GM18870 (cell line): ENCODE measurements around the gene RAD51B.

Experiments
- ATAC-seq: cut with Tn5 transposase; IDR thresholded peaks from one replicate; pipeline ENCODE4 v1.9.1; 2021; ENCODE audit warnings: moderate library complexity; ENCODE audit not compliant: unreplicated experiment

RAD51B gene

DNA sequence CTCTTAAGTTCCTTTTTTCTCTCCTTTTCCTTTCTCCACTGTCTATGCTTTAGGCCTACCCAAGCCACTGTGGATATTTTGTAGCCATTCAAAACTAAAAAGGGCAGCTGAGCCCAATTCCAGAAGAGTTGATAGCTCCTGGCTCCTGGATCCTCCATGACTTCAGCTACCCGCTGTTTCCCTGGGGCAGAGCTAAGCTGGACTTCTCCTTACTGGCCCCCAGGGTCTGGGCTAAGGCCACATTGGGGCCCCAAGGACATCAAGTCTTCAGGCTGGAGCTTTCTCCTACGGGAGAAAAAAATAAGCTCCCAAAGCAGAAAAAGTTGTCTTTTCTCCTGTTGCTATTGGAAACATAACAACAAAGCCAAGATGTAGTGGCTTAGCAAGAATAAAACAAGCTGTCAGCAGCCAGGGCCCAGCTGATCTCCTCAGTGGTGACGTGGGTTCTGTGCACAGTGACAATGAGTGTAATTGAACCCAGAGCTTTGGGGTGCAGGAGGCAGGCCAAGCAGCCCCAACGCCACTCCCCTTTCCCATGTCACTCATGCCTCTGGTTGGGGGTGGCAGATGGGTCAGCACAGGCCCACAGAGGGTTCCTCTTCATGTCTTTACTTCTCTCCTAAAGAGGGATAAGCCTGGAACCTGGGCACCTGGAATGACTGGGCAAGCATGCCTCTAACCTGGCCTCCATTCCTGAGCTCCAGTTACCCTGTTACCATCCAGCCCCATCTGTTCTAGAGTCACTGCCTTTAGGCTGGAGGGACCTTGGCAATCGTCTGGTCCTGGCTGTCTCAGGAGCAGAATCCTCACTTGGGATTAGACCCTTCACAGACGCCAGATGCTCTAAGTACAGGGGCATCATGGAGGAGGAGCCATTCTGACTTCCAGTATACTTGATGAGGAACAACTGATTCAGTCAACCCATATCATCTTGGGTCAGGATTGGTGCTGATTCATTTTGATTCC, 802.1 kb downstream of the RAD51B start:
- no peak for ATAC-seq

DNA sequence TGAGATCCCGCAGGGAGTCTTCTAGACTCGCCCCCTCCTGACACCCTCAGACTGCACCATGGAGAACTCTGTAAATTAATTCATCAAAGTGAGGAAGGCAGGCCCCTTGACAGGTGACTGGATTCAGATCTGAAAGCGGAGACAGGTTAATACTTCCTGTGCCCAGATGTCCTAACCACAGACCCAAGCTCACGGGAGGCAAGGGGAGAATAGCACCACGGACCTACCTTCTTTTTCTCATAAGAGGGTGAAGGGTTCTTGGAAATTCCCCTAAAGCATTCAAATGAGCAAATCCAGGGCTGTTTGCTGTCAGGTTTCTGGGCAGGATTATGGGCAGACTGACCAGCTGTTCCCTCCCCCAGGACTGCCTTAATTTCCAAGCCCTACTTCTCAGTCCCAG, 803.3 kb downstream of the RAD51B start:
- ATAC-seq = no peak

DNA sequence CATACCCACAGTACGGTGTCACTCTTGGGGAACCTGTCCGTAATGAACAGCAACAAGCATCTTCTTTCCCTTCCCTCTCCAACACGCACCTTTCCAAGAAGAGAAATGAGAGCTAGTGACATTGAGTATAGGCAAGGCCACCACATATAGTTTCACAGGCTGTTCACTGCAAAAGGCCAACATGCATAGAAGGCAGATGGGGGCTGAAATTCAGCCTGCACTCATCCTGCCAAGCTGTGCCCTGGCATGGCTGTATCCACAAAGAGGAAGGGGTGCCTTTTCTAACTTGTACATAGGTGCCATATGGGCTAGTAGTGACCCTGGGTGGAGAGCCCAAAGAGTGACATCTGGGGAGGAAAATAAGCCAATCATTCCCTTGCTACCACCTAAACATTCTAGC, 803.7 kb downstream of the RAD51B start:
- ATAC-seq = no peak

DNA sequence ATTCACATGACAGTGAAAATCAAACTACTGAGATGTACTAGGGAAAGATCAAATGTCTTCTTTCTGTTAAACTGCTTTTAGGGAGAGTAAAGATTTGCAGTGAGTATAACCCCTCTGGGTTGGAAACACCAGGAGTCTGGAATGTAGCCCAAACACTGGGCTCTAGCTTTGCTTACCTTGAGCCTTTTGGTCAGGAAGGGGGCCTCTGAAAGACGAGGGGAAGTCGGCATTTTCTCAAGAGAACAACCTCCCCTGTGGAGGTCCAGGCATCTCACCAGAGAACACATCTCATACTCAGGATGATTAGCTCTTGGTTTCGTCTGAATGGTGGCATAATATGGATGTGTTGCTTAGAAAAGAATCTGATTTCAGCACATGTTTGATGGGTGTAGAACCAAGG, 804.2 kb downstream of the RAD51B start:
- ATAC-seq = no peak

DNA sequence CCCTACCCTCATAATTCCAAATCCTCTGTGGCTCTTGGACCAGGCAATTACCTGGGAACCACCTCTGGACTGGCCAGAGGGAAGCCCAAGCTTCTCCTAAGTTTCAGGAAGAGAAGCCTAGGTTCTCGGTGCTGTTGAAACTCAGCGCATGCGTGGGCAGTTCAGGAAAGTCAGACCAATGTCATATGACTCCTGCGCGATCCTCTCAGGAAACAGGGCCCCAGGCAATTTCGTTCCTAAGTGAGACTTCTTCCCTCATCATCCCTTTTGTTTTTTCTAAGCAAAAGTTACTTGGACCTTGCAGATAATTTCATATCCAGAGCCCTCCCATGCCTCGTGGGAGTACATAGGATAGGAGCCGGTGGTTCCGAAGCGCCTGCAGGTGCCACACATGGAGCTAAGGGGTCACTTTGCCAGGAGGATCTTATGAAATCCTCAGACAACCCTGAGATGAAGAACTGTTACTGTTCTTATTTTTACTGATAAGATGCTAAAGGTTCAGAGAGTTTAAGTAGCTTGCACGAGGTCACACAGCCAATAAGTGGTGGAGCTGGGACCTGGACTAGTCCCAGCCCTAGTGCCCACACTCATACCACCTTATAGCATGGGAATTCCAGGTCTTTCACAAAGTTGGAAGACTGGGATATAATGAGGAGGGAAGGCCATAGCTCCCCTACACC, 805.1 kb downstream of the RAD51B start:
- ATAC-seq = no peak

DNA sequence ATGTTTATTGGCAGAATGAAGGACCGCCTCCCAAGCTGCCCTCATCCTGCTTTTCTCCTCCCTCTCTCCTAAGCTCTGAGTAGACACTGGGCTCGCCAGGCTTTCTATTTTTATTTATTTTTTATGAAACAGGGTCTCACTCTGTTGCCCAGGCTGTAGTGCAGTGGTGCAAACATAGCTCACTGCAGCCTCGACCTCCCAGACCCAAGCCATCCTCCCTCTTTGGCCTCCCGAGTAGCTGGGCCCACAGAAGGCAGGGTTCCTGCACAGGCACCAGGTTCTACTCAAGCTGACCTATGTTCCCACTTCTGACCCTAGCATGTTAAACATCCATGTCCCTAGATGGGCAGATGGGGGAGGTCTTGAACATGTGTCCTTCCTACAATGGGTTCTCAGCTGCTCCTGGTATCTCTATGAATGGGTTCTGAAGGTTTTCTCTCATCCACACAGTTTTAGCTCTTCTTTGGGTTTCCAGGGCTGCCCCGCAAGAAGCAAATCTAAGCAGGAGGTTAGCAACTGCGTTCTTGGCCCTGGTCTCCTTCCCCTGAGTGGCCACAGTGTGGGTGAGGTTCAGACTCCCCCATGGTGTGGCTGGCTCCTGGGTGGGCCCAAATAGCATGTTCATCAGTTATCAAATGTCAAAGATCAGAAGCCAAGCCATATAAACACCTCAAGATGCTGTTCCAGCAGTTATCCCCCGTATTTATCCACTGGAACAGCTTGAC, 805.9 kb downstream of the RAD51B start:
- no peak for ATAC-seq

DNA sequence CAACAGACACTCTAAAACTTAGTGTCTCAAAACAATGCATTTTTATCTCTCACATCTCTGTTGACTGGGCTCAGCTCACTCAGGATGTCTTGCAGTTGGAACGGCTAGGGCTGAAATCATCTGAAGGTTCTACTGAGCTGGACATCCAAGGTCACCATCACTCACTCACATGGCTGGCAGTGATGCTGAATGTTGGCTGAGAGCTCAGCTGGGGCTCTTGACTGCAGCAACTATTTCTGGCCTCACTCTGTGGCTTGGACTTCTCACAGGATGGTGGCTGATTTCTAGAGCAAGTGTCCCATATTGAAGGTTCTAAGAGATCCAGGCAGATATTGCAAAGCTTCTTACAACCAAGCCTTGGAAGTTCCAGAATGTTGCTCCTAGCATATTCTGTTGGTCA, 806.8 kb downstream of the RAD51B start:
- no peak for ATAC-seq

DNA sequence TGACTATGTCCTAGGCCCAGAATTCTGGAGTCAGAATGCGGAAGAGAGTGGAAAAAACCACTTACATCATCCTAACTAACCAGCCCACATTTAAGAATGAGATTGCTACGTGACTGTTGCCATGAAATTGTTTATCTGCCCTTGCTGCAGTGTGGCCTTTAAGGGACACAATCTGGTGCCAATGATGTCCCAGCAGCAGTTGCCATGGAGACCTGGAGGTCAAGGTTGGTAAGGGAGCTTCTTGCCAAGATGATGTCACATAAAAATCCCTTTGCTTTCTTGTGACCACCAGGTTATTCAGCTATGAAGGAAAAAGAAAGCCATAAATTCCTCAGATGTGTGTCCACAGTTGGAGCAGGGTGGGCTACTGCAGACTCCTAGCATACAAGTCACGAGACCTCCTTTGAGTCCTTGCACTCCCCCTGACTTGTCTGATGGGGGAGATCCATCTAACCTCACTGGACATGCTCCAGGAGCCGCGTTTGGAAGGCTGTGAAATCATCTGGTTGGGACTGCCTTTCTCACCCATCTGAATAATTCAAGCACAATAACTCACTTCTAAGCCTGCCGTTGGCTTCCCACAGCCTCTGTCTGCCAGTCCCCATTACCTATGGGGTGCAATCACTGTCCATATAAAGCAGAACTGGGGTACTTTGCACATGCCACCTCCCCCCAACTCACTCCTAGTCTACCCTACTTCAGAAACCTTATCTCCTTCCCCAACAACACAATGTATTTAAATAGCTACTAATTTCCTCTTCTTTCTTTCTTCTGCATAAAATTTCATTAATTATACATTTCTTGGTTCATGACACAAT, 807.7 kb downstream of the RAD51B start:
- ATAC-seq = no peak

DNA sequence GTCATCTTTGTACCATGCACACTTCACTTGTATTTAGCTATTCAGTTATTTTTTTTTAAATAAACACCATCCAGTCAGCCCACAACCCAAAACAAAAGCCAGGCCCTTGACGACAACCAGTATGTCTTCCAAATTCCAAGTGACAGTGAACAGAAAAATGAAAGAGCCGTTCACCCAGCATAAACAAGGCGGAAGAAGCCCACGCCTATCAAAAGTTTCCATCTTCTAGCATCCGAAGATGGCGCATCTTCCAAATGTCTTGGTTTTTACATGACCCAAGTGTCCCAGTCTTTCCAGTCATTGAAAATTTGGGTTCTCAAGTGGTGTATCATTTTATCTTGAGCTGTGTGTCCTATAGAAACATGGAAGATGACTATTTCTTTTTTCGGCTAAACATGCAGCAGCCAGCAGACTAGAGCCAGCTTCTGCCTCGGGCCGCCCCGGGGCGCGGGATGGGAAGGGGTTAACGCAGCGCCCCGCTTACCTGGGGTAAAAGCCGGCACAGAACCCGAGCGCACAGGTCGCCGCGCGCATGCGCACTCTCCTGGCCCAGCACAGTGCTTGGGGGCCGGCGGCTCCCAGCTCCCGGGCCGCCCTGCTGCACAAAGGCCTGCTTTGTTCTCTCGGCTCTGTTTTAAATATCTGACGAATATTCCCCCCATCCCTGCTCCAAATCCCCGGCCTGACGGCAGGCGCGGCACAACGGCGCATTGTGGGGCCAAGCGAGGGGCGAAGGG, 808.5 kb downstream of the RAD51B start:
- ATAC-seq = no peak

DNA sequence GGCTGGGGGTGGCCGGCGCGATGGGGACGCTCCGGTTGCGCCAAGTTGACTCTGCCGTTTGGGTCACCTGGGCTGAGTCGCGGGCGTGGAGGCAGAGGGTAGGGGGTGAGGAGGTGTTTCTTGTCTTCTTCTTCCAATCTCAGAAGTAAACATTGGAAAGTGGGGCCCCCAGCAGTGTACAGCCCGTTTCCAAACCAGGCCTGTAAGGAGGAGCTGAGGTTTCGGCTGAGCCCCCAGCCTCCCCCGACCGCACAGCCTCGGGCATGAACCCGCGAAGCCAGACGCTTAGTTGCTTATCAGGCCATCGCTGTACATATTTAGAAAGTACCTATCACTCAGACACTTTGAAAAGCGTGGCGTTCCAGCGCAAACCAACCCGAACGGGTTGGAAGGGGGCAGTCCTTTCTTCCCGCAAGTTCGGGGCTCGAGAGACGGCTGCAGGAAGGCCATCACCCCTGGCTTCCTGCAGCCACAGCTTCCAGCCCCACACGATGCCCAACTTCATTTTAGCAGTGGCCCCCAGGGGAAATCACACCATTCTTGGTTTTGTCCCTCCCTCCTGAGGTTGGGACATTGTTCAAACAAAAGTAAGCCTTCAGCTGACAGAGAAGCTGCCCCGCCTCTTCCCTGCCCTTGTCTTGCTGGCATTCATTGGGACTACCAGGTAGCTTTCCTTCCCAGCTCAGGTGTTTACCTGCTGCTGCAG, 809.2 kb downstream of the RAD51B start:
- no peak for ATAC-seq

DNA sequence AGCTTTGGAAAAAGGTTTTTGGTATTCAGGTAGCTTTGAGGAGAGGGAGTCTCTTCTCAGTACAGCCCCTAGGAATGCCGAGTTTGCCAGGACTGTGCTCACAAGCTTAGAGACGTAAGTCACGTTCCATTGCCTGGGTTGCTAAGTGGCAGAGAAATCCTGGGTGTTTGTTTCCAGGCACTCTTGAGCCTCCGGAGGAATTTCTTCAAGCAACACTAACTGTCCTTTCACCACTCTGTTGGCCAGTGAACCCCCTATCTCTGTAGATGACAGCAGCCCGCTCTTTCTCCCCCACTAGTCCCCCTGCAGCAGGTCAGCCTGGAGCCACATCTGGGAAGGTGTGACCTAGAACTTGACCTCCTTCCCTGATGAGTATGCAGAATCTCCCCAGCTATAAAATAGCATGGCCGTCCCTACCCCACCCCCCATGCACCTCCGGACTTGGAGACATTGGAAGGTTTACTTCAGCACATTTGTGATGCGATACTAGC, 810.5 kb downstream of the RAD51B start:
- ATAC-seq = no peak

DNA sequence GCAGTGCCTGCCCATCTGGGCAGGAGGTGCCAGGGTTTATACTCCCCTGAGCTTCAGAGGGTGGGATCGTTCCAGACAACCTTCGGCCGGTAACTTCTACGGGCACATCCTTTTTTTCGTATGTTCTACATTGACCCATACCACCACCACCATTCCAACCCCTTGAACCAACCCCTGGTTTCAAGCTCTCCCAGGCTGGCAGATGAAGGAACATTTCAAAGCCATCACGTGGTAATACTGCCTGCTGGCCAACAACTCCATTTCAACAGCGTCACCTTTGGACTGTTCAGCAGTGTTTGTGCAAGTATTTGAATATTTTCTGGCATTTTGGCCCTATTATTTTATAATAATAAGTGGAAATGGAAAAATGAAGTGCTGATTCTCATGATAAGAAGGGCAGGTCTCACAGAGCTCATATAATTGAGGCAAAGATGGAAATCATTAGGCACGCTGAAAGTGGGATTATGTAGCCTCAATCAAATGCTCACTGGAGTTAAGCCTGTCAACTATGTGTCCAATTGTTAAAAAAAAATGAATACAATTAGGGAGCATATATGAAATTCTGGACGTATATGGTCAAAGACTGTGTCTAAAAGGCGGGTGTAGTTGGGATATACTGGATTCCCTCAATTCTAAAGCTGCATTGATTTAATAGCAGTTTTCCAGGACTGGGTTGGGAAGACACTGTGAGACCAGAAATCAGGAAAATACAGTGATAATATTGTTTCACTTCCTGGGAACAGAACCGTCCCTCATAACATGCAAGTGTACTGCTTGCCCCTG, 811.2 kb downstream of the RAD51B start:
- ATAC-seq = no peak

DNA sequence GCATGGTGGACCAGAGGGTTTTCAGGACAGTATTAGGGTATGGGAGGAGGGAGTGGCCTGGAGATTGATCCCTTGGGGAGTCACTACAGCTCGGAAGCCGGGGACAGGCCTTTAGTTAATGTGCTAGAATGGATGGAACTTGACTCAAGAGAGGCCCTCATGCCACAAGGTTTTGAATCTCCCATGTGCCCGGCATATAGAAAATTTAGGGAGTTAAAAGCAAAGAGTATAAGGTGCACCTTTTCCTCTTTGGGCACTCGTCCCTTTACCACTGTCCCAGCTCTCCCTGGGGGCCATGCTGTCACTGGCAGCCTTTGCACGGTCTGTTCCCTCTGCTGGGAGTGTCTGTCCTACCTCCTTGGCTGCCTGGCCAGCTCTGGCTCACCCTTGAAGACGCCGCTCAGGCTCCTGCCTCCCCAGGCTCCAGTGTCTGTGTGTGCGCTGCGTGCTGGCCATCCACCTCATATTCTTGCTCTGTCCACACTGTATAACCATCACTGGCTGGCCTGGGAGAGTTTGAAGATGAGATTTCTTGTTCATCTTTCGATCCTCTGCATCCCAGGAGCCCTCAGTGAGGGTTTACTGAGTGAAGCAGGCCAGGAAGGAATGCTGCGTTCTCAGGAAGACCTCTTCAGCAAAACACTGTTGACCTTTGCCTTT, 811.9 kb downstream of the RAD51B start:
- no peak for ATAC-seq

DNA sequence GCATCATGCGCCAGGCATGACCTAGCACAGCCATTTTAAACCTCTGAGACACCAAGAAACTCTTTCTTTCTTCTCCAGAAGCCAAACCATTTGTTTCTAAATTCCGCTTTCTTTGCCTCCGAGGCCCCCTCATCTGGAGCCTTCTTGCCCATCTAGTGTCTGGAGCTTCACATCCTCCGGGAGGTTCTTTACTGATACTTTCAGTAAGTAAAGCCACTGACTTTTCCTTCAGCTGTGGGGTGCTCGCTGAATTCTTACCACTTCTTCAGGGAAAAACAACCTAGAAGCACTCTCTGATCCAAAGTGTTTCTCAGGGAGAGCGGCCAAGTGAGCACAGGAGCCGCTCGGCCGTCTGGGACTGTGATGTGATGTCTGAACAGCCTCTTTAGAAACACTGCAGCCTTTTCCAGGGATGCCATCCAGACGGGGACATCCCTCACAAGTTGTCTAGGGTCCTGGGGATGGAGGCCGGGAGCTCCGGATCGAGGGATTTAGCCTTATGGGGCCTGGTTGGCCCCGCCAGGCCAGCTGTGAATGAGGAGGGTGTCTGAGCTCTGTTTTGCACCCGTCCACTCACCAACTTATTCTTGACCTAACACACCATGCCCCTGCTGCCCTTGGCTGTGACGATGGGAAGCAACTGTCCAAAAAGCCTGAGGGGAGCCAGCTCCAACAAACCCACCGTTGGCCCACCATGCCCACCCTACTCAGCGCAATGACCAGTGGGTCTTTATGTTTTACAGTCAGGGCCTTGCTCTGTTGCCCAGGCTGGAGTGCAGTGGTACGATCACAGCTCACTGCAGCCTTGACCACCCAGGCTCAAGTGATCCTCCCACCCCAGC, 812.7 kb downstream of the RAD51B start:
- no peak for ATAC-seq

DNA sequence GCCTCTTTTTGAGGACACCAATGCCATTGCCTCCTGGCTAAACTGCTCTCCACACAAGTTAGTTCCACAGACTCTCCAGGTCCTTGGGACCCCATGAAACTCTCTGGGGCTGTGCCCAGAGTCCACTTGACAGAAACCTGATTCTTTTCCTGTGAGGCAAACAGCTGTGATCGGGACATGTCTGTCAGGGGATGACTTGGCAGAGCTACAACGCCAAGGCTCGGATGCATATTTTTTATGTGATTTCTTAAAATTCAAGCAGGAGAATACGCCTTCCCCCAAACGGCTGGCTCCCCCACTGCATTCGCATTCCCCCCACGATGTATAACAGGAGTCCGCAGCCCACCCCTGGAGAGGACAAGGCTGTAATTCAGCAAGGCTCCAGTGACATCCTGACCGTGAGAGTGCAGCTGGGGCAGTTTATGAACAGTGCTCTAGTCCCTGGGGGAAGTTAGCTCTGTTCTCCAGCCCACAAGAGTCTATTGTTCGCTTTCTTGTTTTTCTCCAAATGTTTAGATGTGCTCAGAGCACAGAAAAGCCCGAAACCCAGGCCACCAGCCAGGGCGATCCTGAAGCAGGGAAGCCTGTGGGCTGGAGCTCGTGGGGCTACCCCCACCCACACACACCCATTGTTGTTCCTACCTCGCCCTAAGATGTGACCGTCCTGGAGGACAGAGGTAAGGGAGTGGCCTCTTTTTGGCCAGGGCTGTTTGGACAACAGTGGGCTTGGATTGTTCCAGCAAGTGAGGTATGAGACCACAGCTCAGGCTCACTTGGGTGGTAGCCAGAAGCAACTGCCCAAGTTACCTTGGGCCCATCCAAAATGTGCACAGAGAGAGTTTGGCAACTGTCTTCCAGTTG, 813.8 kb downstream of the RAD51B start:
- no peak for ATAC-seq

DNA sequence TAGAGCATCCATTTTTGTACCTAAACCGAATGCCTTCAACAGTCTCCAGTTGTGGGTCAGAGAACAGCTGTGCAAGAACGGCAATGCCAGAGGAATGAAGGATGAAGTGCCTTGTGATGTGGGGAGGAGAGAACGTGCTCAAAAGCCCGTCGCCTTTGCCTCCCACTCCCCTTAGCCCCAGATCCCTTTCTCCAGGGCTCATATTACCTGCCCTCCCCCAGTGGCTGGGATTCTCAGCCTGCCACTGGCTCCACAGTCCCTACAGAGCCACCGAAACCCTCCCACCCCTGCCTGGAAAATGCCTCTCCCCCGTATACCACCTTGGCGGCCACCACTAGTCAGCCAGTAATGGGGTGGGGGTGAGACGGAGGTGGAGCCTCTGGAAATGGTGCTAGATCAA, 814.8 kb downstream of the RAD51B start:
- ATAC-seq = no peak
